BLaER1 (cell line): Measurements from ENCODE around the gene CHID1.

ENCODE experiments used
- H3K27ac ChIP-seq: shearing (Covaris generic); formaldehyde crosslinking; 2 replicates; pipeline ENCODE4 v1.8.1; 2022
- H3K27me3 ChIP-seq: shearing (Covaris generic); formaldehyde crosslinking; 2 replicates; pipeline ENCODE4 v1.8.1; 2022
- H3K36me3 ChIP-seq: shearing (Covaris generic); formaldehyde crosslinking; 2 replicates; pipeline ENCODE4 v1.8.1; 2022
- H3K4me1 ChIP-seq: shearing (Covaris generic); formaldehyde crosslinking; 2 replicates; pipeline ENCODE4 v1.8.1; 2022
- H3K4me2 ChIP-seq: shearing (Covaris generic); formaldehyde crosslinking; 2 replicates; pipeline ENCODE4 v1.8.1; 2022
- H3K4me3 ChIP-seq: shearing (Covaris generic); formaldehyde crosslinking; 2 replicates; pipeline ENCODE4 v1.8.1; 2022
- H3K9ac ChIP-seq: shearing (Covaris generic); formaldehyde crosslinking; 2 replicates; pipeline ENCODE4 v1.8.1; 2022
- H3K9me3 ChIP-seq: shearing (Covaris generic); formaldehyde crosslinking; 2 replicates; pipeline ENCODE4 v1.8.1; 2022
- H4K20me1 ChIP-seq: shearing (Covaris generic); formaldehyde crosslinking; 2 replicates; pipeline ENCODE4 v1.8.1; 2022
- Cebpa-rat ChIP-seq: shearing (Covaris generic); IDR thresholded peaks from 2 replicates; pipeline ENCODE4 v1.8.1; 2022

Gene CHID1

DNA sequence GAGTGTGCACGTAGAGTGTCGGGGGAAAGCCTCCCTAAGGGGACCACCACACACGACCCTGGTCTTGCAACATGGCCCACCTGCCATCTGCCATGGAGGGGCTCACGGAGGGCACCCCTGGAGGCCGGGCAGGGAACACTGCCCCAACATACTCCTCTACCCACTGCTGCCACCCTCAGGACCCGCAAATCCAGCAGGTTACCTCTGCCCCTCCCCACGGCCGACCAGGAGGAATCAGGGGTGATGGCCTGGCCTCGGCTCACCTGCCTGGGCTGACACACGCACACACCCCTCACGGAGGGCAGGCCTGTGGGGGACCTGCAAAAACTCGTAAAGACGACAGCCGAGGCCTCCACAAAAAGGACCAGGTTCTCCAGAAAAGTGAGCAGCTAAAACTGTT, 30.2 kb downstream of the CHID1 start:
- Histone ChIP-seq H3K4me3 (no peak overlapping the region), H3K4me1 (peaks cover 10% of the 10 kb centered on the region), H4K20me1 (peaks cover 44% of the 10 kb centered on the region), H3K27me3 (no peaks in the 10 kb centered on the region), H3K36me3 (peaks cover 100% of the 10 kb centered on the region), H3K4me2 (no peak overlapping the region), H3K9ac (no peak overlapping the region), H3K27ac (no peak overlapping the region), H3K9me3 (no peaks in the 10 kb centered on the region)
- no peak for TF ChIP-seq Cebpa-rat

DNA sequence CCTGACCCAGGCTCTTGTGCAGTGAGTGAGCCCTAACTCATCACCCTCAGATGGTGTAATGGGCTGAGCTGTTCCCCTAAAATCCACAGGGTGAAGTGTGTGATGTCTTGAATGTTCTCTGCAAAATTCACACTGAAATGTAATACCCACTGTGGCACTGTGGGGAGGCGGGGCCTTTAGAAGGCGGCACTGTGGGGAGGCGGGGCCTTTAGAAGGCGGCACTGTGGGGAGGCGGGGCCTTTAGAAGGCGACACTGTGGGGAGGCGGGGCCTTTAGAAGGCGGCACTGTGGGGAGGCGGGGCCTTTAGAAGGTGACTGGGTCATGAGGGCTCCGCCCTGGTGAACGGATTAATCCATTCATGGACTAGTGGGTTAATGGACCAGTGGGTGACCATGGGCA, 33.0 kb downstream of the CHID1 start:
- no peak for TF ChIP-seq Cebpa-rat
- Histone ChIP-seq H3K36me3 (peaks cover 98% of the 10 kb centered on the region), H3K4me3 (no peak overlapping the region), H3K9ac (no peak overlapping the region), H3K27ac (no peak overlapping the region), H3K4me1 (peaks cover 2% of the 10 kb centered on the region; the same call in 1 of the 2 replicates), H3K9me3 (no peaks in the 10 kb centered on the region), H4K20me1 (peaks cover 35% of the 10 kb centered on the region), H3K27me3 (no peaks in the 10 kb centered on the region), H3K4me2 (no peak overlapping the region)

DNA sequence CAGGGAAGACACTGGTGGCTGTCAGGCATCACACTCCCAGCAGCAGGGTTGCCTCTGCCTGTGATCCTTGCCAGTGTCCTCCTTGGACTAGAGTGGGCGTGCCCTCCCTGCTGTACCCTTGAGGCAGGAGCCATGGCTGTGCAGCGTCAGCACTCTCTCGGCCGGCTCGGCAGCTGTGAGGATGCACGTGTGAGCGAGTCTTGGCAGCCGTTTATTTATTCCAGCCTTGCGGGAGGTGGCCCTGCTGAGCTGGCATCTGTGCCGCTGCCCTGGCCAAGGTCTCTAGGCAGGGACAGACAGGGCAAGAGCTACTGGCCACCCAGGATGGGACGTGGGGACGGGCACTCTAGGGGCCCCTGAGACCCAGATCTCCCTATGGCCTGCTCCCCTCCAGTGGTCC, 34.1 kb downstream of the CHID1 start:
- H3K36me3 ChIP-seq: peaks cover 94% of the 10 kb centered on the region
- H3K27me3 ChIP-seq: no peaks in the 10 kb centered on the region
- H3K4me3 ChIP-seq: no peak overlapping the region
- H3K4me1 ChIP-seq: no peaks in the 10 kb centered on the region
- H3K9ac ChIP-seq: no peak overlapping the region
- H3K27ac ChIP-seq: no peak overlapping the region
- TF ChIP-seq Cebpa-rat: no peak
- H3K9me3 ChIP-seq: no peaks in the 10 kb centered on the region
- H3K4me2 ChIP-seq: no peak overlapping the region
- peaks cover 37% of the 10 kb centered on the region for H4K20me1 ChIP-seq

DNA sequence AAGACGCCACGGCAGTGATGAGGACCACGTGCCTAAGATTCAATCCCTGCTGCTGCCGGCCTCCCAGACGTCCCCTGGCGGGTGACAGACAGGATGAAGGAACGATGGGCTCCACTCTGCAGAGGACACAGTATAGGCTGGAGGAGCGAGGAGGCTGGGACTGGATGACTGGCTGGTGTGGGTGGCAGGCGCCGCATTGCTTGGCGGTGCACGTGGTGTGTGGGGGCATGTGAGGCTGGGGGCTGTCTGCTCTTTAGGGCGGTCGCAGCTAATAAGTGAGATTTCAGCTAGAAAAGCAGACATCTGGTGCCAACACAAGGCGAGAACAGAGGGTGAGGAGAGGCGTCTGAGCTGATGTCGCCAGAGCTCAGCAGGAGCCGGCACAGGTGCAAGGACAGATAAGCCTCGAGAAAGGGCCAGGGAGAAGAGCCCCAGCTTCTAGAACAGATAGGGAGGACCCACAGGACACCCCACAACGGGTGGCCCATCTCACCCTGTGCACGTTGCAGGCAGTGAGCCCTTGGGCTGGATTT, 34.8 kb downstream of the CHID1 start:
- no peak for TF ChIP-seq Cebpa-rat
- H3K27ac ChIP-seq: no peak overlapping the region

DNA sequence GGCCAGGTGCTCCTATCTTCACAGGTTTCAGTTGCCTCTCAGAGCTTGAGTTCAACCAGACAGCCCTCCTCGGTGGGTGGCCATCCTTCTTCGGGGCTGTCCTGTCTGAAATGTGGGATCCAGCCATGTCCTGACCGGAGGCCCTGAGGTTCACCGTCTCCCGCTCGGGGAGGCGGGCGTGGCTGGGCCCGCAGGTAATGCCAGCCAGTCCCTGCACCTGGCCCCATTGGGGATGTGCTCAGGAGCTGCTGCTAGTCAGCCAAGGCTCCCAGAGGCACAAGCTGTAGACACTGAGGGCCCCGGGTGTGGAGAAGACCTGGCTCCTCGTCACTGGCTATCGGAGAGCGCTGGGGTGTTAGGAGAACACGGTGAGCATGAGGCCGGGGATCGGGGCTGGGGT, 35.4 kb downstream of the CHID1 start:
- Histone ChIP-seq H3K27ac (no peak overlapping the region), H3K36me3 (peaks cover 83% of the 10 kb centered on the region), H3K27me3 (no peaks in the 10 kb centered on the region)

More for the DNA sequence above, 34.8 kb downstream of the CHID1 start:
- H3K9me3 ChIP-seq: no peaks in the 10 kb centered on the region
- no peak overlapping the region for H3K9ac ChIP-seq
- peaks cover 37% of the 10 kb centered on the region for H4K20me1 ChIP-seq
- H3K4me1 ChIP-seq: no peaks in the 10 kb centered on the region
- H3K36me3 ChIP-seq: peaks cover 89% of the 10 kb centered on the region
- no peak overlapping the region for H3K4me3 ChIP-seq
- H3K27me3 ChIP-seq: no peaks in the 10 kb centered on the region
- no peak overlapping the region for H3K4me2 ChIP-seq

DNA sequence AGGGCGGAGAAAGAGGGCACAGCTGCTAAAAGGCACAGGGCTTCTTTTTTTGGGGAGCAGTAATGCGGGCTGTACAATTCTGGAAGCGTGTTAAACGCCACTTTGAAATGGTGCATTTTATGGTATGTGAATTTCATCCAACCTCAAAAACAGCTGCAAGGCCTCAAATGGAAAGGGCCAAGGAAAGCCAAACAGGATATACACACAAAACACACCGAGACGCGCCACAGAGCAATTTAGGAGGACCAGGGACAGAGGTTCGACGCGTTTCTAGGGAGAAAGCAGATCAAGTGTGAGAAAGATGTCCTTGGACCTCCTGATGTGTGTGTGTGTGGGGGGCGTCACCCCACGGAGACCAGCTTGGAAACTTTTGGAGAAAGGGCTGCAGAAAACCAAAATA, 36.9 kb downstream of the CHID1 start:
- no peaks in the 10 kb centered on the region for H3K9me3 ChIP-seq
- H3K27ac ChIP-seq: no peak overlapping the region
- TF ChIP-seq Cebpa-rat: no peak
- no peaks in the 10 kb centered on the region for H3K4me1 ChIP-seq
- H3K9ac ChIP-seq: no peak overlapping the region
- peaks cover 34% of the 10 kb centered on the region; the same call in 1 of the 2 replicates for H4K20me1 ChIP-seq
- no peak overlapping the region for H3K4me3 ChIP-seq
- no peak overlapping the region for H3K4me2 ChIP-seq
- peaks cover 83% of the 10 kb centered on the region for H3K36me3 ChIP-seq
- no peaks in the 10 kb centered on the region for H3K27me3 ChIP-seq

More for the DNA sequence above, 35.4 kb downstream of the CHID1 start:
- Histone ChIP-seq H3K4me2 (no peak overlapping the region), H3K9ac (no peak overlapping the region), H4K20me1 (peaks cover 33% of the 10 kb centered on the region), H3K9me3 (no peaks in the 10 kb centered on the region), H3K4me3 (no peak overlapping the region), H3K4me1 (no peaks in the 10 kb centered on the region)
- no peak for TF ChIP-seq Cebpa-rat

DNA sequence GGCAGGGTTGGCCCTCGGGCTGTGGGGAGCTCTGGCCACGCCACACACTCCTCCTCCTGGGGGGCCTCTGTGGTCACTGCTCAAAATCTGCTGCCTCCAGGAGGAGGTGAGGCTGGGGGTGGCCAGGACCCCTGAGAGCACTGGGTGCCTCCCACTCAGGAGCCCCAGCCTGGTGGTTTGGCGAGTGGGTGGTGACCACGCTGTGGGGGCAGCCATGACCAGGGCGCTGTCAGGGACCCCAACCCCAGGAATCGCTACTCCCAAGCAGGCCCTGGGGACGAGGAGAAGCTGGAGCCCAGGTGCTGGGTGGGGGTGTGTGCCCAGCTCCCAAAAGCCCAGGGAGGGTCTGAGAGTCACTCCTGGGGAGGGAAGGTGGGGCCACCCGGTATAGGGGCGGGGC, 37.8 kb downstream of the CHID1 start:
- Histone ChIP-seq H3K27me3 (no peaks in the 10 kb centered on the region), H3K36me3 (peaks cover 82% of the 10 kb centered on the region), H3K4me3 (no peak overlapping the region), H3K4me1 (no peaks in the 10 kb centered on the region), H4K20me1 (peaks cover 39% of the 10 kb centered on the region; the same call in 1 of the 2 replicates), H3K9ac (no peak overlapping the region), H3K27ac (no peak overlapping the region), H3K9me3 (no peaks in the 10 kb centered on the region), H3K4me2 (no peak overlapping the region)
- TF ChIP-seq Cebpa-rat: no peak

DNA sequence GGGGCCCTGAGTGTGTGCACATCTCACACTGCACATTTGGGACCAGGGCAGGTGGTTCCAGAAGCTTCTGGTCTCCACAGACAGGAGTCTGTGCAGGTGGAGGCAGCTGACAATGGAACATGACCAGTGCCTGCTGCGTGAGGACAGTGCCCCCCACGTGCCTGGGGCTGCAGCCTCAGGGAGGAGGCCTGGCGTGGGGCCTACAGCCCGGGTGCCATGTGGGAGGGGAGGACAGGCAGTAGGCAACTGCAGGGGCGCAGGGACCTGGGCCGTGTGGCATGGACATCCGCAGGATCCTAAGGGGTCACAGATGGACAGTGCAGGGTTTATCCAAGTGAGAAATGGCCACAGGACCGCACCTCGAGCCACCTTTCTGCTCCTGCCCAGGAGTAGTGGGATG, 39.1 kb downstream of the CHID1 start:
- Histone ChIP-seq H3K4me3 (no peak overlapping the region), H3K36me3 (peaks cover 76% of the 10 kb centered on the region), H3K4me1 (no peaks in the 10 kb centered on the region)

DNA sequence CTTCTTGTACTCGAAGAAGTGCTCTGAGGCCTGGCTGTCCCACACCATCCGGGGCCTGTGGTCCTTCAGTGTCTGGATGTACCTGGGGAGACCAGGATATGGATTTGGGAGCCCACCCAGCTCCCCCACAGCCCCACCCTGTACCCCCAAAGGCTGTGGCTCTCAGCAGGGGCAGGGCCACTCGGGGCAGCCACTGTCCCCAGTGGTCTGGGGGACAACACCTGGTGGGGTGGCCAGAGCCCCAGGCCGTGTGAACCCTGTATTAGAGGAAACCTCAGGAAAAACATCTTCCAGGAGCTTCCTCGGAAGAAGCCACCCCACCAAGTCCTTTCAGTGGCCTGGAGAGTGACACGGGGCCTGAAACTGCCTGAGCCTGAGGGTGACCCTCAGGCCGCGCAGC, 40.2 kb downstream of the CHID1 start:
- Histone ChIP-seq H3K9ac (no peak overlapping the region), H4K20me1 (0 out of 2 replicates have a peak, but pooled peaks cover 23% of the 10 kb centered on the region), H3K4me3 (no peak overlapping the region), H3K36me3 (peaks cover 75% of the 10 kb centered on the region), H3K27ac (no peak overlapping the region), H3K9me3 (no peaks in the 10 kb centered on the region), H3K4me2 (no peak overlapping the region), H3K27me3 (no peaks in the 10 kb centered on the region), H3K4me1 (no peaks in the 10 kb centered on the region)
- no peak for TF ChIP-seq Cebpa-rat

More for the DNA sequence above, 39.1 kb downstream of the CHID1 start:
- no peak overlapping the region for H3K9ac ChIP-seq
- H3K4me2 ChIP-seq: no peak overlapping the region
- no peaks in the 10 kb centered on the region for H3K27me3 ChIP-seq
- peaks cover 32% of the 10 kb centered on the region; the same call in 1 of the 2 replicates for H4K20me1 ChIP-seq
- H3K9me3 ChIP-seq: no peaks in the 10 kb centered on the region
- H3K27ac ChIP-seq: no peak overlapping the region
- TF ChIP-seq Cebpa-rat: no peak

DNA sequence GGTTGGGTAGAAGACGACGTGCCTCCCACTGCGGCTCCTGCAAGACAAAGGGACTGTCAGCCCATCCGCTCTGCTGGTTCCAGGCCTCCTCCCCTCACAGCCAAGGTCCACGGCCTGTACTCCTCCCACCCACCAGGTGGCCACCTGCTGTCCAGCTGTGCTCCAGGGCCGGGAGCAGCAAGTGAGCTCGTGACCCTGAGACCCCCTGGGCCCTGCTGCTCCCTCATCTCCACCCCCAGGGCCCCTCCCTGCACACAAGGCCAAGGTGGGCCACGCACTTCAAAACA, 40.5 kb downstream of the CHID1 start:
- no peaks in the 10 kb centered on the region for H3K9me3 ChIP-seq
- no peak overlapping the region for H3K9ac ChIP-seq
- H4K20me1 ChIP-seq: 0 out of 2 replicates have a peak, but pooled peaks cover 23% of the 10 kb centered on the region
- H3K27ac ChIP-seq: no peak overlapping the region
- no peaks in the 10 kb centered on the region for H3K4me1 ChIP-seq
- no peak for TF ChIP-seq Cebpa-rat
- H3K27me3 ChIP-seq: no peaks in the 10 kb centered on the region
- H3K36me3 ChIP-seq: peaks cover 75% of the 10 kb centered on the region
- H3K4me2 ChIP-seq: no peak overlapping the region
- H3K4me3 ChIP-seq: no peak overlapping the region
